HEK293T (cell line): ENCODE data around the gene SLC18B1.
A peak's percentile ranks its signal among the peaks of the same experiment; 100 is the strongest.
"Not testable (repeated sequence)": the region's sequence is repeated elsewhere in the genome, so short reads cannot be mapped to it uniquely, and the experiment has no call there.

Experiments used
- CTCF ChIA-PET: fragments of 350-600 bp; formaldehyde crosslinking; extraction: SDS; loops from one replicate; lab custom pipeline; 2021; ENCODE audit warnings: antibody characterized with exemption, inconsistent platforms; lab: Yijun Ruan, JAX
- POLR2A ChIA-PET: fragments of 350-600 bp; formaldehyde crosslinking; extraction: SDS; loops from one replicate; lab custom pipeline; 2020; ENCODE audit warnings: antibody characterized with exemption, inconsistent platforms; lab: Yijun Ruan, JAX
- DNase-seq: peaks from one replicate; pipeline ENCODE4 v3.0.0; 2012; ENCODE audit warnings: mixed read lengths; ENCODE audit errors: extremely low spot score
- ARNT ChIP-seq: fragments of 450-650 bp; IDR thresholded peaks from 2 replicates; pipeline ENCODE4 v1.6.1; 2017; ENCODE audit warnings: mild to moderate bottlenecking
- BHLHE40 ChIP-seq: fragments of 450-650 bp; IDR thresholded peaks from 2 replicates; pipeline ENCODE4 v1.6.1; 2016; ENCODE audit warnings: mild to moderate bottlenecking, moderate library complexity, borderline replicate concordance
- CTBP1 ChIP-seq: fragments of 450-650 bp; IDR thresholded peaks from 2 replicates; pipeline ENCODE4 v1.6.1; 2016; ENCODE audit warnings: borderline replicate concordance
- ELF4 ChIP-seq: fragments of 450-650 bp; IDR thresholded peaks from 2 replicates; pipeline ENCODE4 v1.6.1; 2017; ENCODE audit warnings: antibody characterized with exemption
- FOXA1 ChIP-seq: fragments of 450-650 bp; IDR thresholded peaks from 2 replicates; pipeline ENCODE4 v1.6.1; 2016; ENCODE audit warnings: mild to moderate bottlenecking
- FOXK2 ChIP-seq: fragments of 450-650 bp; IDR thresholded peaks from 2 replicates; pipeline ENCODE4 v1.6.1; 2016; ENCODE audit warnings: mild to moderate bottlenecking
- FOXM1 ChIP-seq: fragments of 450-650 bp; IDR thresholded peaks from 2 replicates; pipeline ENCODE4 v1.6.1; 2017; ENCODE audit warnings: mild to moderate bottlenecking, borderline replicate concordance
- HDGF ChIP-seq: fragments of 450-650 bp; IDR thresholded peaks from 2 replicates; pipeline ENCODE4 v1.6.1; 2017; ENCODE audit warnings: antibody characterized with exemption, borderline replicate concordance
- L3MBTL2 ChIP-seq: fragments of 450-650 bp; conservative IDR thresholded peaks from 2 replicates; pipeline ENCODE4 v1.6.1; 2016; ENCODE audit warnings: mild to moderate bottlenecking
- LEF1 ChIP-seq: fragments of 450-650 bp; IDR thresholded peaks from 2 replicates; pipeline ENCODE4 v1.6.1; 2017; ENCODE audit warnings: mild to moderate bottlenecking, borderline replicate concordance
- NFRKB ChIP-seq: fragments of 450-650 bp; IDR thresholded peaks from 2 replicates; pipeline ENCODE4 v1.6.1; 2016; ENCODE audit warnings: mild to moderate bottlenecking, moderate library complexity
- PKNOX1 ChIP-seq: fragments of 450-650 bp; IDR thresholded peaks from 2 replicates; pipeline ENCODE4 v1.6.1; 2016
- SP1 ChIP-seq: fragments of 450-650 bp; IDR thresholded peaks from 2 replicates; pipeline ENCODE4 v1.6.1; 2017
- SUZ12 ChIP-seq: fragments of 450-650 bp; IDR thresholded peaks from 2 replicates; pipeline ENCODE4 v1.6.1; 2016; ENCODE audit warnings: mild to moderate bottlenecking
- TARDBP ChIP-seq: fragments of 450-650 bp; IDR thresholded peaks from 2 replicates; pipeline ENCODE4 v1.6.1; 2016
- ZNF384 ChIP-seq: fragments of 450-650 bp; IDR thresholded peaks from 2 replicates; pipeline ENCODE4 v1.6.1; 2016

Gene SLC18B1

GRCh38 chr6:132780770-132781371 is 17.6 kb downstream of the SLC18B1 start:
- TF ChIP-seq FOXM1 = no peak
- no peak for TF ChIP-seq L3MBTL2
- no peak for TF ChIP-seq CTBP1
- no peak for TF ChIP-seq TARDBP
- TF ChIP-seq FOXK2 = no peak
- TF ChIP-seq PKNOX1 = no peak
- no peak for TF ChIP-seq FOXA1
- ChIA-PET POLR2A (no interaction called here), CTCF (no interaction called here)
- peak; percentile 33 for DNase-seq

- POLR2A ChIA-PET, DNase-seq: not testable (repeated sequence)
- CTCF ChIA-PET = interaction anchor here (0.9 kb wide), 1 partner anchor 20 kb away, joined by 3 read pairs; the partner anchor contains the start of gene VNN2
Measured at GRCh38 chr6:132777881-132778280, 20.6 kb downstream of the SLC18B1 start.

DNA sequence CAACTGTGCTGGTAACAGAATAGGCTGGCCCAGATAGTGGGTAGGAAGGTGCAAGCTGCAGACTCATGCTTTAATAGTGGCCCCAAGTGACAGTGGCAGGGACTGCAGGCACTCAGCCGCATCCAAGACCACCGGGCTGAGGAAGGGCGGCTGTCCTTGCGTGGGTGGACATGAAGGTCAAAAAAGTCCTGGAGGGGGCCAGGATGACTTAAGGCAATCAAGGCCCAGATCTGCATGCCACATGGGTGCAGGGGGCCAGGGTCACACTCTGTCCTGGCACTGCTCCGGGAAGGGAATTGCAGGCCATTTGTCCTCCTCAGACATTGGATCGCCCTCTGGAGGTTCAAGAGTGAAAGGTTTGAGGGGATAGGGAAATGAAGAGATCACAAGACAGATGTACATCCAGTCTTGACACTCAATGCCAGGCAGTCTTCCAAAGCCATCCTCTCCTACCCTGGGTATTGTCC is 30.4 kb downstream of the SLC18B1 start:
- DNase-seq = peak; percentile 70
- POLR2A ChIA-PET = interaction anchor here (1.2 kb wide), 1 partner anchor 45 kb away, joined by 3 read pairs; no protein-coding TSS in a partner anchor
- CTCF ChIA-PET = interaction anchor here (0.7 to 1.1 kb wide), 5 partner anchors 31 to 255 kb away, joined by 3 to 4 read pairs (median 3); partner anchors contain the start of gene STX7
- TF ChIP-seq ELF4 (no peak), SUZ12 (no peak), ARNT (no peak), ZNF384 (no peak), PKNOX1 (peak; percentile 28; the same call in 1 of the 2 replicates)

DNA sequence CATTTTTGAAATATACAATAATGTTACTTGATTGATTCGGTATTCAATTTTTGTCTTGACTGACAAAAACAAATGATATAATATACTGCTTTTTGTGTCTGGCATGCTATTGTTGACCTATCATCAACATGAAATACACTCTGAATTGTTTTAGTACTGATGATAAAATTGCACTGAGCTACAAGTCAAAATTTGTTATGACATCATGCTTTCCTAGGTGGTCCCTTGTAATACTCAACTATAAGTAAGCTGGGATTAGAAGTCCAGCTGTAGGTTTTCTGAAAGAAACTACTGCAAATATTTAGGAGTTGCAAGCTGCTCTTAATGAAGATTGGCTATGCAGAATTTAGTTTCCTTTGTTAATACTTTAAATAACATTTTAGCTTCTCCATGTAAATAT is 32.9 kb downstream of the SLC18B1 start:
- DNase-seq = no peak
- TF ChIP-seq ARNT = no peak
- no peak for TF ChIP-seq BHLHE40
- no peak for TF ChIP-seq FOXM1
- TF ChIP-seq SUZ12 = no peak
- no peak for TF ChIP-seq CTBP1
- TF ChIP-seq L3MBTL2 = no peak
- TF ChIP-seq ZNF384 = no peak
- TF ChIP-seq NFRKB = no peak
- TF ChIP-seq TARDBP = no peak
- no peak for TF ChIP-seq FOXK2
- TF ChIP-seq LEF1 = no peak
- TF ChIP-seq ELF4 = no peak
- no peak for TF ChIP-seq SP1
- TF ChIP-seq FOXA1 = no peak
- no peak for TF ChIP-seq HDGF
- TF ChIP-seq PKNOX1 = no peak
- CTCF ChIA-PET = interaction anchor here (0.7 to 1.8 kb wide), 4 partner anchors 95 to 486 kb away, joined by 3 to 6 read pairs (median 3); no protein-coding TSS in a partner anchor
- POLR2A ChIA-PET = no interaction called here

- POLR2A ChIA-PET = interaction anchor here (0.7 to 1.9 kb wide), 2 partner anchors 34 to 252 kb away, joined by 3 to 6 read pairs; partner anchors contain the start of genes SLC18B1 and STX7
- no peak for DNase-seq
- TF ChIP-seq ARNT (no peak), ELF4 (no peak), FOXK2 (no peak), L3MBTL2 (no peak), HDGF (no peak), CTBP1 (no peak), TARDBP (no peak), FOXA1 (no peak)
- CTCF ChIA-PET = interaction anchor here (0.5 to 1.4 kb wide), 5 partner anchors 11 to 484 kb away, joined by 3 to 5 read pairs (median 3); no protein-coding TSS in a partner anchor
Measured at GRCh38 chr6:132764370-132764769, 34.1 kb downstream of the SLC18B1 start.

- no peak for DNase-seq
- POLR2A ChIA-PET = interaction anchor here (0.8 to 1.9 kb wide), 2 partner anchors 51 to 251 kb away, joined by 3 to 6 read pairs; partner anchors contain the start of genes RPS12 and STX7
- no peak for TF ChIP-seq PKNOX1
- no peak for TF ChIP-seq FOXA1
- no peak for TF ChIP-seq ELF4
- TF ChIP-seq LEF1 = no peak
- TF ChIP-seq L3MBTL2 = no peak
- TF ChIP-seq FOXM1 = no peak
- CTCF ChIA-PET = interaction anchor here (1.3 kb wide), 1 partner anchor 233 kb away, joined by 4 read pairs; no protein-coding TSS in a partner anchor
Measured at GRCh38 chr6:132763269-132763668, 35.2 kb downstream of the SLC18B1 start.
